Left renal cortex interstitium (tissue), 4 donors: ENCODE results near the gene CNMD. TPM values are rescaled to one million over a fixed set of nuclear protein-coding genes. Genes with fewer than 3 reads are reported as not detected.
"Not testable (repeated sequence)": the region's sequence is repeated elsewhere in the genome, so short reads cannot be mapped to it uniquely, and the experiment has no call there.

ENCODE experiments used
- DNase-seq, 4 donors: peaks; one replicate each; pipeline ENCODE4 v3.0.0-alpha.2; 2013; ENCODE audit warnings: low read depth in 4 of 4, low spot score in 2 of 4, missing footprints in 1 of 4
- polyA plus RNA-seq, 4 donors: library from polyadenylated mRNA; unstranded; fragments of 120-200 nt; gene quantifications; one replicate each; pipeline ENCODE4 v1.2.1, GENCODE V29; 2013; ENCODE audit not compliant: insufficient read length in 4 of 4

The CNMD gene
- polyA plus RNA-seq, 4 donors, result 0.58 to 1.3 (median 0.87) TPM

- no peak for DNase-seq
These were observed 43.1 kb downstream of the CNMD start for GRCh38 chr13:52696566-52696965.

GRCh38 chr13:52695856-52696255, 43.8 kb downstream of the CNMD start:
- DNase-seq, result no peak

- DNase-seq, result no peak
These were observed 53.2 kb downstream of the CNMD start for GRCh38 chr13:52686376-52686775.

GRCh38 chr13:52685806-52686205, 53.8 kb downstream of the CNMD start:
- not testable (repeated sequence) for DNase-seq

- no peak for DNase-seq
These were observed 61.8 kb downstream of the CNMD start for GRCh38 chr13:52677823-52678222.

GRCh38 chr13:52673465-52673864, 66.2 kb downstream of the CNMD start:
- DNase-seq, result no peak

DNA sequence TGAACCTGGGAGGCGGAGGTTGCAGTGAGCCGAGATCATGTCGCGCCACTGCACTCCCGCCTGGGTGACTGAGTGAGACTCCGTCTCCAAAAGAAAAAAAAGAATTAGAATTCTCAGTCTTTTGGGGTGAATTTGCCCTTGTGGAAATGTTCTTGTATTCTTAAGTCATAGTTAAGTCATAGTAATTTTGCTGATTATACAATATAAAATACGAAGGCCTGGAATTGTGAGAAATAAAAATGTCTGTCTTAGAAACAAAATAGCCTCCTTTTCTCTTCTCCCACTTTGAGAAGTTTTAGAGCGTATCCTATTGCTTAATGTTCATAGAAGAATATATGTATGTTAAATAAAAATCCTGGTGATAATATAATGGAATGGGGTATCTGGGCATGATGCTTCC, 68.9 kb downstream of the CNMD start:
- DNase-seq, result no peak

GRCh38 chr13:52669677-52670076, 69.9 kb downstream of the CNMD start:
- DNase-seq, result no peak

GRCh38 chr13:52665325-52665724, 74.3 kb downstream of the CNMD start:
- DNase-seq, result no peak

- DNase-seq, result no peak
These were observed 75.3 kb downstream of the CNMD start for GRCh38 chr13:52664272-52664671.

DNA sequence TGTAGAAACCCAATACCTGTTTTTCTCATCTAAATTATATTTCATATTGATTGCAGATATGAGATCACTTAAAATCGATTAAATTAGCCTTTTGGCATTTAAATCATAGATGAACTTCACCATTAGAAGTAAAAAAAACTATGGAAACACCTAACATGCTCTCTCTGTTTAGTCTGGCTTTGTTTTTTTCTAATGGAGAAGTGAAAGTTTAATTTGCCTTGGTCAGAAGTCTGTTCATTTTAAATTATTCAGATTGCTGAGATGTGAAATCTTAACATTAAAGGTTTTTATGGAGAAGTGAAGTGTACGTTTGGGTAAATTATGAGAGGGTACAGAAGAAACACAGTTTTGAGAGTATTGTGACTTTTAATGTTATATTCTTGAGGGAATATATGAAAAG, 80.3 kb downstream of the CNMD start:
- no peak for DNase-seq

Other genes with a start within 250 kb of the CNMD start
- 10 to 100 TPM; 20.1 to 25.8 (median 21.4) TPM for gene HNRNPA1L2, start 97.4 kb downstream of the CNMD start, polyA plus RNA-seq
- gene SUGT1, start 87.0 kb downstream of the CNMD start, polyA plus RNA-seq, result 10 to 100 TPM; 47.5 to 62.5 (median 51.3) TPM
- gene PCDH8, start 108.8 kb upstream of the CNMD start, polyA plus RNA-seq, result under 1 TPM in 2 of 4 donors, not detected in 2; 0.09 to 0.18 TPM